Gastrocnemius medialis (tissue), 4 donors: ENCODE measurements around the gene RNF168. TPM values are rescaled to one million over a fixed set of nuclear protein-coding genes. Genes with fewer than 3 reads are reported as not detected.
"Not testable (repeated sequence)": the region's sequence is repeated elsewhere in the genome, so short reads cannot be mapped to it uniquely, and the experiment has no call there.

Source experiments
- ATAC-seq, 2 donors: fragments of 150-250 bp; one replicate each; pipeline ENCODE4 v1.9.1; 2016
- DNase-seq, 2 donors: peaks; one replicate each; pipeline ENCODE4 v3.0.0-alpha.2; 2019
- H3K27ac ChIP-seq, 4 donors: fragments of 200-600 bp; sonication (generic); 1 replicate in 1 of 4; 2 replicates in 3 of 4; pipeline ENCODE4 v1.5.1; 2016 to 2018; ENCODE audit warnings: mild to moderate bottlenecking in 2 of 4, moderate library complexity in 1 of 4
- H3K27me3 ChIP-seq, 3 donors: fragments of 200-600 bp; sonication (generic) in 2 of 3; 1 replicate in 1 of 3; 2 replicates in 2 of 3; pipeline versions ENCODE4 v1.5.1 to v1.6.0; 2016 to 2019; ENCODE audit warnings: mild to moderate bottlenecking in 1 of 3, moderate library complexity in 1 of 3
- H3K36me3 ChIP-seq, 2 donors: fragments of 200-600 bp; sonication (generic) in 1 of 2; one replicate each; pipeline ENCODE4 v1.5.1; 2017 to 2018
- H3K4me1 ChIP-seq, 2 donors: fragments of 200-600 bp; sonication (generic) in 1 of 2; one replicate each; pipeline ENCODE4 v1.5.1; 2016 to 2017; ENCODE audit warnings: mild to moderate bottlenecking in 2 of 2
- H3K4me3 ChIP-seq, 4 donors: fragments of 200-600 bp; sonication (generic) in 3 of 4; 1 replicate in 1 of 4; 2 replicates in 3 of 4; pipeline ENCODE4 v1.5.1; 2016 to 2019; ENCODE audit warnings: mild to moderate bottlenecking in 2 of 4
- H3K9me3 ChIP-seq, 3 donors: fragments of 200-600 bp; sonication (generic) in 2 of 3; 1 replicate in 1 of 3; 2 replicates in 2 of 3; pipeline ENCODE4 v1.5.1; 2016 to 2019
- CTCF ChIP-seq, 5 experiments: fragments of 450-650 bp in 3 of 5; fragments of 200-600 bp in 2 of 5; sonication (generic) in 2 of 5; IDR thresholded peaks in 4 of 5; conservative IDR thresholded peaks in 1 of 5; 1 replicate in 4 of 5; 2 replicates in 1 of 5; pipeline ENCODE4 v1.5.1; 2016 to 2019; ENCODE audit warnings: antibody characterized with exemption in 5 of 5, mild to moderate bottlenecking in 3 of 5, moderate library complexity in 3 of 5
- POLR2A ChIP-seq, 2 donors: fragments of 450-650 bp; IDR thresholded peaks; one replicate each; pipeline ENCODE4 v1.6.1; 2017; ENCODE audit warnings: antibody characterized with exemption in 2 of 2, mild to moderate bottlenecking in 2 of 2, moderate library complexity in 2 of 2
- in situ Hi-C, 4 donors: fragments of 200-750 bp; cut with MboI; loops; one replicate each; pipeline versions ENCODE4 v1.15.0 to v1.8.0; 2017; ENCODE audit warnings: low sequenced_read_pairs in 4 of 4
- intact Hi-C: fragments of 100-400 bp; cut with DNase I; formaldehyde crosslinking; loops from one replicate; pipeline ENCODE4 v1.15.1; 2023; ENCODE audit warnings: low total_unique reads
- total RNA-seq, 4 donors: library from RNA; depleted of rRNA; stranded (reverse); fragments of >200 nt; gene quantifications; one replicate each; pipeline versions ENCODE4 v1.1.0 to v1.2.3, GENCODE V29; 2016

RNF168 gene
- total RNA-seq, 4 donors from 2014 or later: 6.5 to 14.6 (median 11.0) TPM

DNA sequence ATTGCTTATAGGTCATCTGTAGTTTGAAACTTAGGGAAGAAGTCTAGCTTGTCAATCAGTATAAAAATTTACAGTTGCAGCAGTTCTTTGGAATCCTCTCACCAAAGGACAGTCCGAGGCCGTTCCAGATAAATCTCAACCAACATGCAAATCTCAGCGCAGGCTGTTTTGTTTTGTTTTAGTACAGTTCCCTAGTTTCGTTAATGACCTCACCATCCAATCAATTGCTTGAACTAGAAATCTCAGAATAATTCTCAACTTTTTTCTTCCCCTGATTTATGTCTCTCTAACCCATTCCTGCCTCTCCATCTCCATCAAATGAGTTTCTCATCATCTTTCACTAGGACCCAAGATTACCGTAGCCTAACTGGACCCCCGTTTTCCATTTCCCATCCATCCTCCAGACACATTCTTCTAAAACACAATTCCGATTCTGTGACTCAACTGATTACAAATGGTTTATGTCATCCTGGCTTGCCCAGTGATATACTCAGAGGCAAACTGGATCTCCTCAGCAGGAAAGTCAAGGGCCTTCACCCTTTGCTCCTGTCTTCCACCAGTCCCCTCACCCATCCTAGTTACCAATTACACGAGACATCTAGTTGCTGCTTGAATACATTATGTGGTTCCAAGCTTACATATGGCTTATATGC is 10.3 kb upstream of the RNF168 start:
- intact Hi-C loops: no loop called here
- no peak for ATAC-seq
- in situ Hi-C loops: loop anchor here in 1 of 4 donors (25.0 kb wide), 1 partner anchor 427 kb away; the partner anchor contains the start of gene TFRC

GRCh38 chr3:196511646-196512425 is 8.3 kb upstream of the RNF168 start:
- DNase-seq, H3K36me3 ChIP-seq, ATAC-seq, H3K4me3 ChIP-seq, H3K27me3 ChIP-seq, H3K27ac ChIP-seq, H3K9me3 ChIP-seq, intact Hi-C loops: not testable (repeated sequence)
- H3K4me1 ChIP-seq: peaks cover 20 to 23% of the 10 kb centered on the region in 2 donors
- in situ Hi-C loops: loop anchor here in 1 of 4 donors (25.0 kb wide), 1 partner anchor 425 kb away; the partner anchor contains the start of gene TFRC

More for the DNA sequence above, 10.3 kb upstream of the RNF168 start:
- peaks cover 20 to 26% of the 10 kb centered on the region in 2 donors for H3K4me1 ChIP-seq
- DNase-seq: no peak
- no peaks in the 10 kb centered on the region for H3K27me3 ChIP-seq
- TF ChIP-seq POLR2A (IDR thresholded peaks at IDR 0.05) (no peak), CTCF (IDR thresholded peaks at IDR 0.05 in 4 of 5, conservative IDR thresholded peaks at IDR 0.05 in 1 of 5) (no peak)
- no peaks in the 10 kb centered on the region for H3K9me3 ChIP-seq
- H3K4me3 ChIP-seq: no peak overlapping the region
- peak overlapping the region; percentile 73 to 85 (median 83) for H3K27ac ChIP-seq
- H3K36me3 ChIP-seq: no peaks in the 10 kb centered on the region

GRCh38 chr3:196511108-196511507 is 7.5 kb upstream of the RNF168 start:
- H3K27ac ChIP-seq, H3K27me3 ChIP-seq, ATAC-seq, DNase-seq, intact Hi-C loops, H3K36me3 ChIP-seq, H3K9me3 ChIP-seq, H3K4me3 ChIP-seq: not testable (repeated sequence)
- in situ Hi-C loops: loop anchor here in 1 of 4 donors (25.0 kb wide), 1 partner anchor 424 kb away; the partner anchor contains the start of gene TFRC
- peaks cover 17 to 18% of the 10 kb centered on the region in 2 donors for H3K4me1 ChIP-seq

DNA sequence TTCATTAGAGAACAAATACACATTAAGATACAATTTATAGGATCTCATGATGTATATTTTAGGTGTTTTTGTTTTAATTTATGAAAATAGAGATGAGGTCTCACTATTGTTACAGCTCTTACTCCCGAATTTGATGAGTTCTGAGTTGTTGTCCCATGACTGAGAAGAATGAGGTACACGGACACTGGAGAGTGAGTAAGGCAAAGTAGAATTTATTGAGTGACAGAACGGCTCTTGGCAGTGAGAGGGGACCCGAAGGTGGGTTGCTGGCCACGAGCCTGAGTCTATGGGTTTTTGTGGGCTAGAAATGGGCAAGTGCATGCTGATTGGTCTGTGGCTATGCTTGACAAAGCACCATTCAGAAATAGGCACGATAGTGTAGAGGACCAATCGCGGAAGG is 3.1 kb upstream of the RNF168 start:
- H3K9me3 ChIP-seq: peaks cover 0 to 4% (median 0%) of the 10 kb centered on the region in 3 donors
- DNase-seq: no peak
- H3K4me1 ChIP-seq: peaks cover 0 to under 1% of the 10 kb centered on the region in 2 donors
- H3K27me3 ChIP-seq: no peaks in the 10 kb centered on the region
- in situ Hi-C loops (loop anchor here in 1 of 4 donors (25.0 kb wide), 1 partner anchor 419 kb away; the partner anchor contains the start of gene TFRC), intact Hi-C loops (no loop called here)
- peaks cover 0 to 8% of the 10 kb centered on the region in 2 donors for H3K36me3 ChIP-seq
- ATAC-seq: no peak
- no peak overlapping the region for H3K4me3 ChIP-seq
- H3K27ac ChIP-seq: no peak overlapping the region
- TF ChIP-seq POLR2A (IDR thresholded peaks at IDR 0.05): no peak
- TF ChIP-seq CTCF (IDR thresholded peaks at IDR 0.05 in 4 of 5, conservative IDR thresholded peaks at IDR 0.05 in 1 of 5): no peak

DNA sequence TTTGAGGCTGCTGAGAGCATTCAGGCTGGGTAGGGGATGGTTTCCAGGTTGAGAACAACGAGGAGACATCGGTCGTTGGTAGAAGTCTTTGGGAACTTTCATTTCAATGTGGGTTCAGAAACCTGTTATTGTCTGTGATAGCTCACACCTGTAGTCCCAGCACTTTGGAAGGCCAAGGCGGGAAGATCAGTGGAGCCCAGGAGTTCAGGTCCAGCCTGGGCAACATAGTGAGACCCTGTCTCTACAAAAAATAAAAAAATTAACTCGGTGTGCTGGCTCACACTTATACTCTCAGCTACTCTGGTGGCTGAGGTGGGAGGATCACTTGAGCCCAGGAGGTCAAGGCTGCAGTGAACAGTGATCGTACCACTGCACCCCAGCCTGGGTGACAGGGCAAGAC is 988 bp upstream of the RNF168 start:
- Histone ChIP-seq H3K27ac (peak overlapping the region; percentile 91 to 95 (median 93)), H3K27me3 (no peaks in the 10 kb centered on the region), H3K4me3 (peak overlapping the region in 1 of 4 donors; percentile 89), H3K9me3 (peaks cover 0 to 4% (median 0%) of the 10 kb centered on the region in 3 donors), H3K4me1 (peaks cover 12 to 15% of the 10 kb centered on the region in 2 donors), H3K36me3 (peaks cover 0 to 8% of the 10 kb centered on the region in 2 donors)
- intact Hi-C loops (no loop called here), in situ Hi-C loops (loop anchor here in 1 of 4 donors (25.0 kb wide), 1 partner anchor 417 kb away; the partner anchor contains the start of gene TFRC)
- TF ChIP-seq POLR2A (IDR thresholded peaks at IDR 0.05): no peak
- TF ChIP-seq CTCF (IDR thresholded peaks at IDR 0.05 in 4 of 5, conservative IDR thresholded peaks at IDR 0.05 in 1 of 5): no peak
- DNase-seq (no peak), ATAC-seq (no peak)

- in situ Hi-C loops: loop anchor here in 1 of 4 donors (25.0 kb wide), 1 partner anchor 417 kb away; the partner anchor contains the start of gene TFRC
Measured at GRCh38 chr3:196504077-196504398, 470 bp upstream of the RNF168 start.

More at GRCh38 chr3:196504077-196504398, 470 bp upstream of the RNF168 start:
- H3K9me3 ChIP-seq, ATAC-seq, intact Hi-C loops, H3K27me3 ChIP-seq, DNase-seq, H3K36me3 ChIP-seq: not testable (repeated sequence)
- H3K4me1 ChIP-seq: peaks cover 17 to 20% of the 10 kb centered on the region in 2 donors
- peak overlapping the region; percentile 87 to 92 (median 88) for H3K4me3 ChIP-seq
- H3K27ac ChIP-seq: peak overlapping the region; percentile 91 to 95 (median 93)
